Adipocyte (in vitro differentiated cells): ENCODE results near the gene ASPSCR1.

Experiments used
- DNase-seq: peaks from one replicate; pipeline ENCODE4 v3.0.0-alpha.2; 2015; ENCODE audit warnings: low read depth
- H3K27me3 ChIP-seq: replicated peaks from 2 replicates; pipeline ENCODE4 v1.7.0; 2013; ENCODE audit warnings: mild to moderate bottlenecking, low read length, moderate library complexity; ENCODE audit not compliant: control insufficient read depth, insufficient read depth
- H3K36me3 ChIP-seq: 2 replicates; pipeline ENCODE4 v1.7.0; 2013; ENCODE audit warnings: low read length, mild to moderate bottlenecking, moderate library complexity; ENCODE audit not compliant: control insufficient read depth, insufficient read depth, severe bottlenecking
- H3K4me1 ChIP-seq: 2 replicates; pipeline ENCODE4 v1.7.0; 2013; ENCODE audit warnings: mild to moderate bottlenecking, low read length, moderate library complexity; ENCODE audit not compliant: control insufficient read depth, insufficient read depth
- H3K4me3 ChIP-seq: 2 replicates; pipeline ENCODE4 v1.7.0; 2013; ENCODE audit warnings: mild to moderate bottlenecking, low read length, moderate library complexity
- H3K9ac ChIP-seq: 2 replicates; pipeline ENCODE4 v1.7.0; 2013; ENCODE audit warnings: mild to moderate bottlenecking, low read length, moderate library complexity
- H3K9me3 ChIP-seq: 2 replicates; pipeline ENCODE4 v1.7.0; 2013; ENCODE audit warnings: mild to moderate bottlenecking, low read length, moderate library complexity; ENCODE audit not compliant: control insufficient read depth

Gene ASPSCR1

GRCh38 chr17:82021900-82022309 is 44.5 kb downstream of the ASPSCR1 start:
- Histone ChIP-seq H3K9me3 (no peaks in the 10 kb centered on the region), H3K4me1 (peaks cover 18% of the 10 kb centered on the region), H3K36me3 (no peaks in the 10 kb centered on the region), H3K4me3 (peak overlapping the region; percentile 91), H3K27me3 (no peaks in the 10 kb centered on the region), H3K9ac (peak overlapping the region; percentile 82)
- DNase-seq, result no peak

GRCh38 chr17:82022310-82022980 is 45.0 kb downstream of the ASPSCR1 start, which contains the start of gene CENPX:
Gene CENPX, minus strand, starts transcription at chr17:82022878. Its CDS starts 17 bp downstream, at chr17:82022861.
- Histone ChIP-seq H3K36me3 (no peaks in the 10 kb centered on the region), H3K9me3 (no peaks in the 10 kb centered on the region), H3K9ac (peak within 1 kb of the TSS; percentile 84), H3K4me3 (peak within 1 kb of the TSS; percentile 91), H3K4me1 (peaks cover 18% of the 10 kb centered on the region), H3K27me3 (no peaks in the 10 kb centered on the region)
- peak; percentile 17 for DNase-seq

GRCh38 chr17:82022981-82023446 is 45.6 kb downstream of the ASPSCR1 start, which contains the start of gene LRRC45:
Gene LRRC45, plus strand, starts transcription at chr17:82023305. Its CDS starts 339 bp downstream, at chr17:82023644.
- peak within 1 kb of the TSS; percentile 84 for H3K9ac ChIP-seq

DNA sequence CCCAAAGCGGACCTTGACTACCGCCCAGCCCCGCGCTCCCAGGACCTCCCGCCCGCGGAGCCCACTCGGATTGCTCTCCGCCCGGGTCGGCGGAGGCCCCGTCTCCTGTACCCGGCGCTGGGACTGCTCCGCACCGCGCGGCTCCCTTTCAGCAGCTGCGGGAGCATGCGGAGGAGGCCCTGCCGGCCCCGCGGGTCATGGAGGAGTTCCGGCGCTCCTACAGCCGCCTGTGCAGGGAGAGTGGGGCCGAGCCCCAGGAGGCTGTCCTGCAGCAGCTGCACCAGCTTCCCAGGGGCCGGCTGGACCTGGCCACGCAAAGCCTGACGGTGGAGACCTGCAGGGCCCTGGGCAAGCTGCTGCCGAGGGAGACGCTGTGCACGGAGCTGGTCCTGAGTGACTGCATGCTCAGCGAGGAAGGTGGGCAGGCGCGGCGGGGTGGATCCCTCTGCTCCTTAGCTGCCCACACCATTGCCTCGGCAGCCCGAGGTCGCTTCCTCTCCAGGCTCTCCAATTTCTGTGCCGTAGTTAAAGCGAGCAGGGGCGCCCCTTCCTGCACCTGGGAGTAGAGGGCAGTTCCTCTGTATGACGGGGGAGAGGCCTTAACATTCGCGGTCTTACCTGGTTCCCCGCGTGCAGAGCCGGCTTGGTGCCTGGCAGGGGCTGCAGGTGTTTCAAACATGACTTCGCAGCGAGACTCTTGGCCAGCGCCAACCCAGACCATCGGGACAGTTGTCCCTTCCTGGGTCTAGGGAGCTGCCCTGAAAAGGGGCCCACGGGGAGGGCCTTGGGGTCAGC is 46.2 kb downstream of the ASPSCR1 start:
- H3K9ac ChIP-seq, result peak overlapping the region; percentile 84
- H3K27me3 ChIP-seq, result no peaks in the 10 kb centered on the region
- H3K4me3 ChIP-seq, result peak overlapping the region; percentile 84
- no peaks in the 10 kb centered on the region for H3K9me3 ChIP-seq
- no peaks in the 10 kb centered on the region for H3K36me3 ChIP-seq
- H3K4me1 ChIP-seq, result peaks cover 18% of the 10 kb centered on the region
- no peak for DNase-seq

More at GRCh38 chr17:82022981-82023446, 45.6 kb downstream of the ASPSCR1 start, which contains the start of gene LRRC45:
- H3K4me1 ChIP-seq, result peaks cover 18% of the 10 kb centered on the region
- H3K4me3 ChIP-seq, result peak within 1 kb of the TSS; percentile 91
- H3K27me3 ChIP-seq, result no peaks in the 10 kb centered on the region
- DNase-seq, result peak; percentile 100
- H3K36me3 ChIP-seq, result no peaks in the 10 kb centered on the region
- no peaks in the 10 kb centered on the region for H3K9me3 ChIP-seq

GRCh38 chr17:82024859-82025258 is 47.4 kb downstream of the ASPSCR1 start:
- Histone ChIP-seq H3K9me3 (no peaks in the 10 kb centered on the region), H3K36me3 (no peaks in the 10 kb centered on the region), H3K27me3 (no peaks in the 10 kb centered on the region), H3K4me3 (no peak overlapping the region), H3K4me1 (peaks cover 21% of the 10 kb centered on the region), H3K9ac (no peak overlapping the region)
- no peak for DNase-seq

DNA sequence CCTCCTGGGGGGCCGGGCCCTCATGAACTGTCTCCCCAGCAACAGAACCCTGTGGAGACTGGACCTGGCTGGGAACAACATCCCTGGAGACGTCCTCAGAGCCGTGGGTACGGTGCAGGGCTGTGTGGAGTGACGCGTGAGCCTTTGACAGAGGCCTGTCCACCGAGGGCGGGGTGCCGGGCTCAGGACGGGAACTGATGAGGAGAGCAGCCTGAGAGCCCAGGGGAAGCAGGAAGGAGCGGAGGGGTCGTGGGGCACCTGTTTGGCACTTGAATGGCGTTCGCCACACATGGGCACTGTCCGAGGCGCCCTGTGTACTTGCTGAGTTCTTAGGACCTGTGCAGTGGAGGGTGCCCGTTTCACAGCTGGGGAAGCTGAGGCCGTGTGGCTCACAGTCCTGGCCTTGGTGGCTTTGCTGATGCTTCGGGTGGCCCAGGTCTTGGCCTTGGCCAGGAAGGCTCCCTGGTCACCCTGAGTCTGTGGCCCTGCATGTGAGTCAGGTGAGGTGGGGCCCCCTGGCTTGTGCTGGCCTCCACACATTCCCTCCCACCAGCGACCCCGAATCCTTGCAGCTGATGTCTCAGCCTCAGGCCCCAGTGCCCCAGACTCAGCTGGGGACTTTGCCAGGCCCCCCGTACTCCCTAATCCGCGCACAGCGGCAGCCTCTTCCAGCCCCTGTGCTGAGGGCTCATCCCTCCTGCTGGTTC is 48.1 kb downstream of the ASPSCR1 start:
- Histone ChIP-seq H3K27me3 (no peaks in the 10 kb centered on the region), H3K9ac (no peak overlapping the region), H3K4me1 (peaks cover 25% of the 10 kb centered on the region), H3K9me3 (no peaks in the 10 kb centered on the region), H3K36me3 (no peaks in the 10 kb centered on the region), H3K4me3 (no peak overlapping the region)
- no peak for DNase-seq

GRCh38 chr17:82028246-82028645 is 50.8 kb downstream of the ASPSCR1 start:
- Histone ChIP-seq H3K27me3 (no peaks in the 10 kb centered on the region), H3K36me3 (no peaks in the 10 kb centered on the region), H3K9ac (no peak overlapping the region), H3K4me3 (no peak overlapping the region), H3K4me1 (peaks cover 14% of the 10 kb centered on the region), H3K9me3 (no peaks in the 10 kb centered on the region)
- DNase-seq, result no peak

- no peaks in the 10 kb centered on the region for H3K36me3 ChIP-seq
- peaks cover 9% of the 10 kb centered on the region for H3K4me1 ChIP-seq
- H3K27me3 ChIP-seq, result no peaks in the 10 kb centered on the region
- H3K9me3 ChIP-seq, result no peaks in the 10 kb centered on the region
- no peak for DNase-seq
- no peak overlapping the region for H3K9ac ChIP-seq
- no peak overlapping the region for H3K4me3 ChIP-seq
These were observed 51.5 kb downstream of the ASPSCR1 start for GRCh38 chr17:82028966-82029365.

DNA sequence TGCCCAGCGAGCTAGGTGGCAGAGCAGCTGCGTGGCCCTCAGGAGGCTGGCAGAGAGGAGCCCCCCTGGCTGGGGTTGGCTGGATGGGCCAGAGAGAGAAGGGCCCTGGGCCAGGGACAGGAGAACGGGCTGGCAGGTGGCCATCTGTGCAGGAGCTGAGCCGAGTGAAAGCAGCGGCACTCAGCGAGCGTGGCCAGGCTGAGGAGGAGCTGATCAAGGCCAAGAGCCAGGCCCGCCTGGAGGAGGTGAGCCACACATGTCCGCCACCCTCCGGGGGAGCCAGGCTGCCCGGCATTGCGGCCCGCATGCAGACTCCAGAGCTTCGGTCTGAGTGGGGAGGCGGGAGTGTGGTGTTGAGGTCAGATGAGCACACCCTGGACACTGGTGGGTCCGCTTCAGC is 52.0 kb downstream of the ASPSCR1 start:
- peaks cover 7% of the 10 kb centered on the region for H3K4me1 ChIP-seq
- H3K27me3 ChIP-seq, result no peaks in the 10 kb centered on the region
- H3K9ac ChIP-seq, result no peak overlapping the region
- H3K36me3 ChIP-seq, result no peaks in the 10 kb centered on the region
- H3K4me3 ChIP-seq, result no peak overlapping the region
- DNase-seq, result no peak
- no peaks in the 10 kb centered on the region for H3K9me3 ChIP-seq

DNA sequence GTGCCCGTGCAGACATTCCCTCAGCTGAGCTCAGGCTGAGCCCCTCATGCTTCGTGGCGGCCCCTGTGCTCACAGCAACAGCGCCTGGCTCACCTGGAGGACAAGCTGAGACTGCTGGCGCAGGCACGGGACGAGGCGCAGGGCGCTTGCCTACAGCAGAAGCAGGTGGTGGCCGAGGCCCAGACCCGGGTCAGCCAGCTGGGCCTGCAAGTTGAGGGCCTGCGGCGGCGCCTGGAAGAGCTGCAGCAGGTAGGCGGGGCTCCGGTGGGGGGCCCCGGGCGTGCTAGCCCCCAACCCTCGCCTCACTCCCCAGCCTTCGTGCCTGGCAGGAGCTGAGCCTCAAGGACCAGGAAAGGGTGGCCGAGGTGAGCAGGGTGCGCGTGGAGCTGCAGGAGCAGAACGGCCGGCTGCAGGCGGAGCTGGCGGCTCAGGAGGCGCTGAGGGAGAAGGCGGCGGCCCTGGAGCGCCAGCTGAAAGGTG is 52.6 kb downstream of the ASPSCR1 start:
- Histone ChIP-seq H3K9ac (peak overlapping the region; percentile 42), H3K36me3 (no peaks in the 10 kb centered on the region), H3K4me1 (peaks cover 7% of the 10 kb centered on the region), H3K9me3 (no peaks in the 10 kb centered on the region), H3K27me3 (no peaks in the 10 kb centered on the region), H3K4me3 (peak overlapping the region; percentile 75)
- DNase-seq, result no peak
